ENCODE data around the gene ASH1L.

Gene ASH1L

DNA sequence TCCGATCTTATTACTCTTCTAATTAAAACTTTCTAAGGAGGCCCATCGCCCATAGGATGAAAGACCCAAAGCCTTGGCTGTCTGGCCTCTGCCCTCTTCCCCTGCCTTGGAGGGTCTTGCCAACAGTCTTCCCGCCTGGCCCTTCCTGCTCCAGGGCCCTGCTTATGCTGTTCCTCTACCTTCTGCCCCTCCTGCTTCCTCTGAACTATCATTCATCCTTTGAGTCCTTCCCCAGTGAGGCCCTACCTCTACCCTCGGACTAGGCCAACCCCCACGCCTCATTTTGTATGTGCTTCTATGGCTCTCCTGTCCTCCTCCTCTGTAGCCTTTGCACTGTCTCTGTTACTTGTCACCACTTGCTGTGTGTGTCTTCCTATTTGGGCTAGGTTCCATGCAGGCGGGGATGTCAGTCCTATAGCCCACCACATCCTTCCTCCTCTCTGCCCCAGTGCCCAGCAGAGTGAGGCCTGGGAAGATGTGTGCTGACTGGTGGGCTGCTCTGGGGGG lies 236.5 kb downstream of the ASH1L start:
- DNase-seq: no peak

DNA sequence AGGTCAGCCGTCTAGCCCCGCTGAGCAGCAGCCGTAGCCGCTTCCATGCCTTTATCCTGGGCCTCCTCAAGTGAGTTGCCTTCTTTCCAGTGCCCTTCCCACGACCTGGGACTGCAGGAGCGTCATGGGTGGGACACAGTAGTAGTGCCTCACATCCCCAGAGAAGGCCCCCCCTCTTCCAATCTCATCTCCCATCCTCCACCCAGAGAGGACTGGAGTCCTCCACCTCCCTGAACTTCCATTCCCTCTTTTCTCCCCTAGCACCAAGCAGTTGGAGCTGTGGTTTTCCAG lies 237.1 kb downstream of the ASH1L start:
- no peak for DNase-seq

DNA sequence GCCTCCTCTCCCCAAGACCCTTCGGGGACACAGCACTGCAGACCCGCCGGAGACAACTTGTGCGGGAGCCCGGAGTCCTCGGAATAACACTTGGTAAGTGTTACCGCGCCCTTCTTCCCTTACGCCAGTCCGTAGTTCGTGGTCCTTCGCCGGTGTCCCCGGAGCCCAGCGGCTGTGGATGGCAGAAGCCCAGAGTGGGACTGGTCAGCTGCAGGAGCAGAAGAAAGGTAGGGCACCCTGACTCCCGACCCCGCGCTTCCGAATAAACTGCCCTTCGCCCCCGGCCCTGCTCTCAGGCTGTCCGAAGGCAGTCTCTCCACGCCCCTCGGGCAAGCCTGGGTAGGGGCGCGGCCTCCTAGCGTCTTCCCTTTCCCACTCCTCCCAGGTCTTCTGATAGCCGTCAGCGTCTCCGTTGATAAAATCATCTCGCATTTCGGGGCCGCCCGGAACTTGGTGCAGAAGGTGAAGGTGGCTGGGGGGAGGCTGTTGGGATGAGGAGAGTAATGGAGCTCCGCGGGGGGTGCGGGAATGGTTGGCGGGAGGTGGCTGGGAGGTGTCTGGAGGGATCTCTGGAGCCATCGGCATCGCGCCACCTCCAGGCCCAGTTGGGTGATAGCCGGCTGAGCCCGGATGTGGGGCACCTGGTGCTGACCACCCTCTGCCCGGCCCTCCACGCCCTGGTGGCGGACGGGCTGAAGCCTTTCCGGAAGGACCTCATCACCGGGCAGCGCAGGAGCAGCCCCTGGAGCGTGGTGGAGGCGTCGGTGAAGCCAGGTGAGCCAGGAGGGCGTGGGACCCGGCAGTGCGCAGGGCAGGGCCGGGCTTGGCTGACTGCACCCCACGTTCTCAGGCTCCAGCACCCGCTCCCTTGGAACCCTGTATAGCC lies 237.6 kb downstream of the ASH1L start:
- peak; percentile 66 for DNase-seq

DNA sequence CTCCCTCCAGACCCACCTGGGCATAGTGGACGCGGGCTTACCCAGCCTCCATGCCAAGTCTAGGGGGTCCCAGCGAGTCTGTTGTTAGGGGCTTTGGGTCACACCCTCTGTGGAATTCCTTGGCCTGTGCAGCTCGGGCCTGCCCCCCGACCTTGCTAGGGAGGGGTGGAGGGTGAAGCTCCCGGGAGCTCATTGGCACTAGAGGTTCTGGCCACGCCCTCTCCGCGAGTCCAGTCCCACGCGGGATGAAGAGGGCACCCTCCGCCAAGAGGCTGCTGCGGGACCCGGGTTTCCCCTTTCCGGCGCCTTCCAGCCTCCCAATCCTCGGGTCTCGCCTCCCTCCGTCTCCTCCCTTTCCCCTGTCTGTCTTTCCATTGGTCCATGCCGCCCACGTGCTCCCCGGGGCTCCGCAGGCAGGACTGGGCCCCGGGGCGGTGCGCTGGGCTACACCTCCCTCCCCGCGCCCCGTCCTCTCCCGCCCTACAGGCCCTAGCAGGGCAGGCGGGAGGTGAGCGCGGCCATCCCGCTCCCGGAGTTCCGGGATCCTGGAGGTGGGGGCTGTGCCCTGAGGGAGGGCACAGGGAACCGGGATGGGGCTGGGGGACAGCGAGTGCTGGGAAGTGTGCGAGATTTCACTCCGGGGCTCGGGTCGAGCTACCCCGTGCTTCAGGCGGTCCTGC lies 238.4 kb downstream of the ASH1L start:
- DNase-seq: peak; percentile 98

DNA sequence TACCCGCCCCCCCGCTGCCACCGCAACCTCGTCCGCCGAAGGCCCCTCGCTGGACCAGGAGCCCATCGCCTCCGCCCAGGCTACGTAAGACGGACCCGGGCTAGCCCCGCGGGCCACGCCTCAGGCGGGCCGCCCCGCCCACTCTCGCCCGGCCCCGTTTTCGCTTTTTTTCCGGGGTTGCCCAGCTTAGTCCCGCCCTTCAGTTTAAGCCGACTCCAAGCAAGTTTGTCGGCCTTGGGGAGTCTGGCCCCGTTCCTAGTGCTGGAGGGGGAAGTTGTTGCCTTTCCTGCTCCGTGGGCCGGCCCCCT lies 238.9 kb downstream of the ASH1L start:
- DNase-seq: peak; percentile 95

DNA sequence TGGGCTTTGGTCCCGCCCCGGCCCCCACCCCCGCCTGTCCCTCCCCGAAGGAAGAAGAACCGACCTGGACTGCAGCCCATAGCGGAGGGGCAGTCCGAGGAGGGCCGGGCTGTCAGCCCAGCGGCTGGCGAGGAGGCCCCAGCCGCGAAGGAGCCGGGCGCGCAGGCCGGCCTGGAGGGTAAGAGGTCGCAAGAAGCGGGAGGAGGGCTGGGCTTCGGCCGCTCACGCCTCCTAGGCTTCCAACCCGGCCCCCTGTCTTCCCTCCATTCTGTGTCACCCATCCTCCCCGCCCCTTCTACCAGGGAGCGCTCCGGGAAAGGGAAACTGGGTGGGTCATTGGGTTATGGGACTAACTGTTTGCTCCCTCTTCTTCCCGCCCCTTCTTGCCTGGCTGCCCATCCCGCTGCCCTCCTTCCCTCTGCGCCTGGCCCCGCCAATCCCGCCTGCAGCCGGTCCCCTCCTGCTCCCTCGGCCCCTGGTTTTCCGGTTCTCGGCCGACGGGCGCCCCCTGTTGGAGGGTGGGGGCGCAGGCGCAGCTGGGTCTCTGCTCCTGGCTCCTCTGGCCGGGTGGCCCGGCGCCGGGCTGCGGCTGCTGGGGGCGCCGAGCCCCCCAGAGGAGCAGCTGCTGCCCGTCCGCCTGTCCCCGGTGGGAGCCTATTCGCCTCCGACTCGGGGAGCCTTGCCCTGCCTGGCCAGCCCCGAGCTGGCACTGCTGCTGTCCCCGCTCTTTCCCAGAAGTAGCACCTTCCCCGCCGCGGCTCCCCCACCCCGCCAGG lies 239.5 kb downstream of the ASH1L start:
- DNase-seq: peak; percentile 93

DNA sequence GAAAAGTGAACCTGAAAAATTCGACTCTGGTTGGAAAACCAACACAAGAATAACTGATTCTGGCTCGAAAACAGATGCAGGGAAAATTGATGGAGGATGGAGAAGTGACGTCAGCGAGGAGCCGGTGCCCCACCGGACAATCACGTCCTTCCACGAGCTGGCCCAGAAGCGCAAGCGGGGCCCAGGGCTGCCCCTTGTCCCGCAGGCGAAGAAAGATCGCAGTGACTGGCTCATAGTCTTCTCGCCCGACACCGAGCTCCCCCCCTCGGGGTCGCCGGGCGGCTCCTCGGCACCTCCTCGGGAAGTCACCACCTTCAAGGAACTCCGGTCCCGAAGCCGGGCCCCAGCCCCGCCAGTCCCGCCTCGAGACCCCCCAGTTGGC lies 240.0 kb downstream of the ASH1L start:
- peak; percentile 46 for DNase-seq

DNA sequence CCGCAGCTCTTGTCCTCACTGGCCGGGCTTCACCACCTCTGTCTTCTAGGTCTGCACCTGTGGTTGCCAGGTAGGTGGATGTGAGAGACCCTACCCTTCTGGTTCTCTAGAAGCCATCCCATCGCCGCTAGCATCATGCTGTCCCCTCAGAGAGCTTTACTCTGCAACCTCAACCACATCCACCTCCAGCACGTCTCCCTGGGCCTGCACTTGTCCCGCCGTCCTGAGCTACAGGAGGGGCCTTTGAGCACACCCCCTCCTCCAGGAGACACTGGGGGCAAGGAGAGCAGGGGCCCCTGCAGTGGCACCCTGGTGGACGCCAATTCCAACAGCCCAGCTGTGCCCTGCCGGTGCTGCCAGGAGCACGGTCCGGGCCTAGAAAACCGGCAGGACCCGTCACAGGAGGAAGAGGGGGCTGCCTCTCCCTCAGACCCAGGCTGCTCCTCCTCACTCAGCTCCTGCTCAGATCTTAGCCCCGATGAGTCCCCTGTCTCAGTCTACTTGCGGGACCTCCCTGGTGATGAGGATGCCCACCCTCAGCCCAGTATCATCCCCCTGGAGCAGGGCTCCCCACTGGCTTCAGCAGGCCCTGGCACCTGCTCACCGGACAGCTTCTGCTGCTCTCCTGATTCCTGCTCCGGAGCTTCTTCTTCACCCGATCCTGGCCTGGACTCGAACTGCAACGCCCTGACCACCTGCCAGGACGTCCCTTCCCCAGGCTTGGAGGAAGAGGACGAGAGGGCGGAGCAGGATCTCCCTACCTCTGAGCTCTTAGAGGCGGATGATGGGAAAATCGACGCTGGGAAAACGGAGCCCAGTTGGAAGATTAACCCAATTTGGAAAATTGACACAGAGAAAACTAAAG lies 240.7 kb downstream of the ASH1L start:
- DNase-seq: no peak

DNA sequence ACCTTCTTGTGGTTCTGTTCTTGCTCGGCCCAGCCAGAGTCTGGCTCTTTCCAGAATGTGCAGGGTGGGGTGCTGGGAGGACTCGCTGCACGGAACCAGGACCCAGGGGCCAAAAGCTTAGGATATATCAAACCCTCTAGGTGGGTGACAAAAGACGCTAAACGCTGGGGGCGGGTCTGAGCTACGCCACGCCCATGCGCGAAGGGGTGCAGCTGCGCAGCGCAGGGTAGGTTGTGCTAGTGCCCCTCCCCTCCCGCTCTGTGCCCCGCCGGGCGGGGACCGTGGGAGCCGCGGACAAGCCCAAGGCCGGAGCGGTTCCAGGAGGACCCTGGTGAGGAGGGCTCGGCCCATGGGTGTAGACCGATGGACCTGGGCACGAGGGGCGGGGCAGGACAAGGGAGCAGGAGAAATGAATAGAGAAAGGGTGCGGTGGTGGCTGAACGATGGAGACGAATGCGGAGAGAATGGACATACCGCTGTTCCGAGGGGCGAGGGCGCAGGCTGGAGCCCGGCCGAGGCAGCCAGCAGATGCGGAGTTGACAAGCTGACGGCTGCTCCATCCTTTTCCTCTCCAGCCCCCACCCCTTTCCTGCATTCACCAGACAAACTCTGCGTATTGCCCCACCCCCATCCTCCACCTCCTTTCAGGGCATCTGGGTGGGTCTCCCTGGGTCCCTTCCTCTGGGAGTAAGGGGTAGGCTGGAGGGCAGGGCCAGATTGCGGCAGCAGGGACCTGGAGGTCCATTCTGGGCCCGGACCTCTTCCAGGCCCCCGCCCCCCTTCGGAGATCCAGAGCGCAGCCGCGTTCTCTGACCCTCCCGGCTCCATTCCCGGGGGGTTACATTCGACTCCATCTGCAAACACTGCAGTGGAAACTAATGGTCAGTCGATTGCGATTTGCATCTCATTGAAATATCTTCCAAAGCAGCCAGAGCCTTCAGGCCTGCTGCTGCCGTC lies 241.7 kb downstream of the ASH1L start, which contains the start of gene RUSC1:
Gene RUSC1, plus strand, starts transcription at position 234 of the 957 bp plus-strand sequence. CDS start 880 bp downstream, outside the sequence.
- DNase-seq: peak; percentile 89

DNA sequence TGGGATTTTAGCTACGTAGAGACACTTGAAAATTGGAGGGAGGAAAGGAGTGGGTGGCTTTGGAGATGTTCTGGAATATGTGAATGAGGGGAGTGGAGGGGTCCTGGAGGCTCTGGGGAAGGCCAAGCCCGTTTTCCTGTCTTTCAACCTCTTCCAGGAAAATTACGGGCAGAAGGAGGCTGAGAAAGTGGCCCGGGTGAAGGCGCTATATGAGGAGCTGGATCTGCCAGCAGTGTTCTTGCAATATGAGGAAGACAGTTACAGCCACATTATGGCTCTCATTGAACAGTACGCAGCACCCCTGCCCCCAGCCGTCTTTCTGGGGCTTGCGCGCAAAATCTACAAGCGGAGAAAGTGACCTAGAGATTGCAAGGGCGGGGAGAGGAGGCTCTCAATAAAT lies 242.4 kb downstream of the ASH1L start:
- DNase-seq: no peak

DNA sequence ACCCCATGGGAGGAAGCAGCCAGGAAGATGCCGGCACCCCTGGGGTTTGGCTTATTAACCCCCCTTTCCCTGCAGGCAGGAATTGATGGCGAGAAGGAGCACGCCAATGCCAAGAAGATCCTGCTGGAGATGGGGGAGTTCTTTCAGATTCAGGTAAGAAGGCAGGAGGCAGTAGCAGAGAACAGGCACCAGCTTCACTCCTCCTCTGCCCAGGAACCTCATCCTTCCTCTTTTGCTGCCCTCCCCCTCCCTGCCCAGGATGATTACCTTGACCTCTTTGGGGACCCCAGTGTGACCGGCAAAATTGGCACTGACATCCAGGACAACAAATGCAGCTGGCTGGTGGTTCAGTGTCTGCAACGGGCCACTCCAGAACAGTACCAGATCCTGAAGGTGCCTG lies 243.1 kb downstream of the ASH1L start:
- DNase-seq: no peak

DNA sequence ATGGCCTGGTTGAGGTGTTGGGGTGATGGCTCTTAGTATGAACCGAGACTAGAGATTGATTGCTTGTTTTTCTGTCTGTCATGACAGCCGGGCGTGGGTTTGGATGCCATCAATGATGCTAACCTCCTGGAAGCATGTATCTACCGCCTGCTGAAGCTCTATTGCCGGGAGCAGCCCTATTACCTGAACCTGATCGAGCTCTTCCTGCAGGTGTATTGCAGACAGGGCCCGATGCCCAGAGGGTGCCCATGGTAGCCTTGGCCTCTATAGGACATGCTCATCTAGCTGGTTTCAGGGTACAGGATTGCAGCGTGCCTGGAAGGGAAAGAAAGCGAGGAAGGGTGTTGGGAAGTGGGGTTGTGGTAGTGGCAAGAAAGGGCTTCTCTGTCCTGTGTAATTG lies 244.5 kb downstream of the ASH1L start:
- DNase-seq: no peak

DNA sequence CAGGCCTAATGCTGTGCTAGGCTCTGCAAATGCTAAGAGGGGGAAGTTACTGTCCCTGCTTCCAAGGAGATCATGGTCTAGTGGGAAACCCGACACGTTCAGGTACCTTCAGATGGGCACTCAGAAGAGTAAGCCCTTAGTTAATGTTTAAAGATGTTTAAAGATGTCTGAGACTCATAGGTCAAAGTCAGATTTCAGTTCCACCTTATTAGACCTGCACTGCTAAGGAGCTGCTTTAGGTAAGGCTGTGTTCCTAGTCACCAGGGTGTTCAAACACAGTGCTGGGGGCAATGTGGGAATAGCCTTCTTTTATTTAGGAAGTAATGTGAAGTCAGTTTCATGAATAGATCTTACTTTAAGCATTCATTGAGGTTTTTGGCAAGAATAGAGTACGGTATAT lies 245.7 kb downstream of the ASH1L start:
- DNase-seq: no peak

DNA sequence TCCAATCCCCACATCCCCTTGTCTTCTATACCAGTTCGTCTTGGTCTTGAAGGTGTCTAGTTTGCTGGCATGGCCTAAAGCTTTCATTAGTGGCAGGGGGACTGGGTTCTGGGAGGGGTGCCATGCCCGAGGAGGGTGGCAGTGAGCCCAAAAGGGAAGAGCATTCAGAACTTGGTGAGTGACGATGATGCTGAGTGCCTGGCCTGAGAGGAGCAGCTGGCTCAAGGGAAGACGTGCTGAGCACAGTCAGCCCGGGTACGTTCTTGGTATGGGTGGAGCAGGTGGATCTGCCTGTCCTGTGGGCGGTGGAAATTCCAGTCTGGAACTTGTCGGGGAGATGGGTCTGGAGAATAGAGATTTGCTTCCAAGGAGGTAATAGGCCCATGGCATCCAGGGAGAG lies 249.3 kb downstream of the ASH1L start:
- DNase-seq: no peak

DNA sequence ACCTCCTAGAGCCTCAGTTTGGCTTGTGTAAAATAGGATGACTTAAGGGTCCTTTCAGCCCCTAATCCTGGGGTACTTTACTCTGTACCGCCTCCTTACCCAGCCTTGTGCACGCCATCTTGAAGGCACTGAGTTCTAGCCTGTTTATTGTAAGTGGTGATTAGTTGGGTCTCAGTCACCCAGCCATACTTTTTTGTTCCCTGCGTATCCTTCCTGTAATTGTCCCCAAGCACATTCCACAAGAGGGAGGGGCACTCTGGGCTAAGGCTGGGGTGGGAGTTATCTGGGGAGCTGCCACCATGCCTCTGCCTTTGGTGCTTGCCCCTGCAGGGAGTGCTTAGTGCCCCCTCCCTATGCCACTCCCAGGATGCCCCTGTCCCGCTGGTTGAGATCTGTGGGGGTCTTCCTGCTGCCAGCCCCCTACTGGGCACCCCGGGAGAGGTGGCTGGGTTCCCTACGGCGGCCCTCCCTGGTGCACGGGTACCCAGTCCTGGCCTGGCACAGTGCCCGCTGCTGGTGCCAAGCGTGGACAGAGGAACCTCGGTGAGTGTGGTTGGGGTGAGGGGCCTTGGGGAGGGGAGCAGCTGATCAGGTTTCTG lies 253.1 kb downstream of the ASH1L start:
- DNase-seq: peak; percentile 60

DNA sequence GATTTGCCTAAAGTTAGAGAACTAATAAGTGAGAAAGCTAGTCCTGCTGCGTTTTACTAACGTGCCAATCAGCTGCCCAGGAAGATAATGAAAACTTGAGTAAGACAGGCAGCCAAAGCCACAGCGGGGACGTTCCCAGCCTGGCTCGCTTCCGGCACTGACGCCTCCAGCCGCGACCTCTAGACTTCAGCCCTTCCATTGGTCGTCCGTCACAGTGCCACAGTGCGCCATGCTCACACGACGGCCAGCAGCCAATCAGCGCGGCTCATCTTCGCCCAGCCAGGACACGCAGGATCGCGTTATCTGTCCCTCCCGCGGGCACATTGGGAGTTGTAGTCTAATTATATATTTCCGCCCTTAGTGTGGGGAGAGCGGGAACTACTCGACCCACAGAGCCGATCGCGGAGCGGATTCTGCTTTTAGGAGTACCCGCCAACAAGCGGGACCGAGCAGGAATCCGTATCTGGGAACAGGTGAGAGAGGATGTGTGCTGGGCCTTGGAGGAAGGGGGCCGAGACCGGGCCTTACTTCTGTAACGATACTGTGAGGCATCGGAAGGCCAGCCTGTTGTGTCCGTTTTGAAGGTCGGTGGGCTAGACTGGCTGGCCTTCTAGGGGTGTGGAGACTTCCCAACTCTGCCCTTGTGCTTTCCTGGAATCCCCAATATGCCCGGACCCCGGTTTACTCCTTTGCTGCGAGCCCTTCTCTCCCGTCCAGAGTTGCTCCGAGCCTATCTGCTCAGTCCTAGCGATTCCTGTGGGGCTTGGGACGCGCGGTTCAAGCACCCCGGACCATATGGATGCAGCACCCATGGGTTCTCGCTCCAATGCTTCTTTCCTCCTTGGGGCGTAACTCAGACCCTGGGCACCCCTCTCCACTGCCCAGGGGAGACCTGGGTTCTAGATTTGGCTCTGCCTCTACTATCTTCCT lies 253.8 kb downstream of the ASH1L start, which contains the start of gene FDPS:
Gene FDPS, plus strand, starts transcription at position 374 of the 930 bp plus-strand sequence. CDS start 924 bp downstream, outside the sequence.
- peak; percentile 100 for DNase-seq

DNA sequence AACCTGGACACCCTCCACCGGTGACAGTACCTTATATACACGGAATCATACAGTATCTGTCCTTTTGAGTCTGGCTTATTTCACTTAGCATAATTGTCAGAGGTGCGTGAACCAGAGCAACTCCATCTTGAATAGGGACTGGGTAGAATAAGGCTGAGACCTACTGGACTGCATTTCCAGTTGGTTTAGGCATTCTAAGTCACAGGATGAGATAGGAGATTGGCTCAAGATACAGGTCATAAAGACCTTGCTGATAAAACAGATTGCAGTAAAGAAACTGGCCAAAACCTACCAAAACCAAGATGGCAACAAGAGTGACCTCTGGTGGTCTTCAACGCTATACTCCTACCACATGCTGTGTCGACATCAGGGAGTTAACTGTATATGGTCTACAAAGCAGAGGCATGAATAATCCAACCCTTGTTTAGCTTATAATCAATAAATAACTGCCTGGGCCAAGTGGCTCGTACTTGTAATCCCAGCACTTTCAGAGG lies 255.3 kb downstream of the ASH1L start:
- peak; percentile 91 for DNase-seq

DNA sequence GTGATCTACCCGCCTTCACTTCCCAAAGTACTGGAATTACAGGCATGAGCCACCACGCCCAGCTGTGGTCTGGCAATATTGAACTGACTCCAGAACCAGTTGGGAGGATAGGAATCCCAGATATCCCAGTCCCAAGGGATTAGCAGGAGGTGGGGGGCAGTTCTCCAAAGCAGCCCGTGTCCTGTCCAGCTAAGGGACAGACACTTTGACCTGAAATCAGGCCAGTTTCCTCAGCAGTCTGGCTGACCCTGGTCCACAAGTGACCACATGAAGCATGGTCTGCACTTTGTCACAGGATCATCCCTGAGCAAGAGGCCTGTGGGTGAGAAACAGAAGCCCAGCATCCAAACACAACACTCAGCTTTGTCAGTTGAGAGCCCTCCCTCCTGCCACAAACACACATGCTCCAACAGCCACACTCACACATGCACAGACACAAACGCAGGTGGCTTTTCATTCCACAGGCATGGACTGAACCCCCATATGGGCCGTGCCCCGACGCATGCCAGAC lies 256.7 kb downstream of the ASH1L start:
- DNase-seq: no peak

DNA sequence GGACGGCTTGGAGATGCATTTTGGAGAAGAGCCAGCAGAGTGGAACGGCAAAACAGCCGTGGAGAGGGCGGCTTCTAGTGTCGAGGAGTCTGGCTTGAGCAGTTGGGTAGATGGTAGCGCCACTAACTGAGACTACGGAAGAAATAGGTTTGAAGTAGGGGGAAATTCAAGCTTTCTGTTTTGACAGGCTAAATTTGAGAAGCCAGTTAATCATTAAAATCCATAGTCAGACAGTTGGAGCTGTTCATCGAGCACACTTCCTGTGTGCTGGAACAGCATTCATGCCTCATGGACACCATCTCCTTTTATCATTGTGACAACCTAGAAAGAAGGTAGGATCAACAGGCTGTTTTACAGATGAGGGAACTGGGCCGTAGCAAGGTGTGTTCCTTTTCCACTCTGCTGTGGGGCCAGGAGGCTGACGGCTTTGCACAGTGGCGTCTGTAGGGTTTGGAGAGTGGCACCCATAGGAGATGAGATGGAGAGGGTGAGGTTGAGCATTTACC lies 258.0 kb downstream of the ASH1L start:
- DNase-seq: no peak
